Karpas-422 (cell line): ENCODE measurements around the gene S1PR3. TPM values are rescaled to one million over a fixed set of nuclear protein-coding genes. Genes with fewer than 3 reads are reported as not detected.

ENCODE experiments used
- DNase-seq: peaks from one replicate; pipeline ENCODE4 v3.0.0-alpha.2; 2015
- H2AFZ ChIP-seq: fragments of 200-600 bp; sonication (generic); 2 replicates; pipeline ENCODE4 v1.6.1; 2014; ENCODE audit warnings: antibody characterized with exemption, low read length, mixed read lengths
- H3K27ac ChIP-seq: fragments of 200-600 bp; sonication (generic); 2 replicates; pipeline ENCODE4 v1.5.1; 2014; ENCODE audit warnings: mild to moderate bottlenecking, low read length, moderate library complexity
- H3K27me3 ChIP-seq: fragments of 200-600 bp; sonication (generic); 2 replicates; pipeline ENCODE4 v1.6.1; 2014; ENCODE audit warnings: low read length, mixed read lengths
- H3K36me3 ChIP-seq: fragments of 200-600 bp; sonication (generic); 2 replicates; pipeline ENCODE4 v1.6.1; 2014; ENCODE audit warnings: low read length, mixed read lengths; ENCODE audit not compliant: insufficient read depth
- H3K4me1 ChIP-seq: fragments of 200-600 bp; sonication (generic); 2 replicates; pipeline ENCODE4 v1.6.1; 2014; ENCODE audit warnings: mild to moderate bottlenecking, low read length, mixed read lengths
- H3K4me2 ChIP-seq: fragments of 200-600 bp; sonication (generic); 2 replicates; pipeline ENCODE4 v1.6.1; 2014; ENCODE audit warnings: low read length, low read depth, mild to moderate bottlenecking; ENCODE audit not compliant: poor library complexity, severe bottlenecking
- H3K4me3 ChIP-seq: fragments of 200-600 bp; sonication (generic); 2 replicates; pipeline ENCODE4 v1.5.1; 2014; ENCODE audit warnings: mild to moderate bottlenecking, antibody characterized with exemption, low read length, mixed read lengths
- H3K79me2 ChIP-seq: fragments of 200-600 bp; sonication (generic); 2 replicates; pipeline ENCODE4 v1.6.1; 2014; ENCODE audit warnings: mild to moderate bottlenecking, low read length, mixed read lengths
- H3K9ac ChIP-seq: fragments of 200-600 bp; sonication (generic); 2 replicates; pipeline ENCODE4 v1.6.0; 2014; ENCODE audit warnings: low read length
- H3K9me2 ChIP-seq: fragments of 200-600 bp; sonication (generic), shearing (Covaris generic); replicated peaks from 2 replicates; pipeline ENCODE4 v1.6.0; 2014; ENCODE audit warnings: mild to moderate bottlenecking, low read length, moderate library complexity; ENCODE audit not compliant: insufficient read depth
- H3K9me3 ChIP-seq: fragments of 300-700, 200-600 bp; sonication (generic); 2 replicates; pipeline ENCODE4 v1.6.1; 2014; ENCODE audit warnings: low read length, mixed read lengths
- H4K20me1 ChIP-seq: fragments of 200-600 bp; sonication (generic); 2 replicates; pipeline ENCODE4 v1.6.1; 2014; ENCODE audit warnings: mild to moderate bottlenecking, antibody characterized with exemption, low read length, low read depth; ENCODE audit not compliant: insufficient read depth
- total RNA-seq: library from RNA; depleted of rRNA; stranded (reverse); fragments of >200 nt; shearing (Covaris generic); gene quantifications from 2 replicates; pipeline ENCODE4 v1.2.3, GENCODE V29; 2014; ENCODE audit warnings: low replicate concordance

S1PR3 gene
- total RNA-seq, 1 experiment from 2014 or later: not detected

GRCh38 chr9:88990729-88991065 lies 571 bp upstream of the S1PR3 start:
- H3K4me2 ChIP-seq: no peak overlapping the region
- DNase-seq: no peak
- H3K79me2 ChIP-seq: no peaks in the 10 kb centered on the region
- H3K9me2 ChIP-seq: no peaks in the 10 kb centered on the region
- H3K27me3 ChIP-seq: no peaks in the 10 kb centered on the region
- no peaks in the 10 kb centered on the region for H3K36me3 ChIP-seq
- peaks cover 2% of the 10 kb centered on the region; the same call in 1 of the 2 replicates for H3K4me1 ChIP-seq
- H2AFZ ChIP-seq: no peak overlapping the region
- H3K9ac ChIP-seq: no peak overlapping the region
- H3K27ac ChIP-seq: no peak overlapping the region
- H4K20me1 ChIP-seq: no peaks in the 10 kb centered on the region
- no peaks in the 10 kb centered on the region for H3K9me3 ChIP-seq
- no peak overlapping the region for H3K4me3 ChIP-seq

GRCh38 chr9:88992556-88992955 lies 1.3 kb downstream of the S1PR3 start:
- no peak overlapping the region for H3K4me2 ChIP-seq
- H3K36me3 ChIP-seq: no peaks in the 10 kb centered on the region
- H4K20me1 ChIP-seq: no peaks in the 10 kb centered on the region
- H3K4me3 ChIP-seq: no peak overlapping the region
- no peak overlapping the region for H2AFZ ChIP-seq
- no peaks in the 10 kb centered on the region for H3K79me2 ChIP-seq
- no peak overlapping the region for H3K27ac ChIP-seq
- no peaks in the 10 kb centered on the region for H3K9me2 ChIP-seq
- no peaks in the 10 kb centered on the region for H3K9me3 ChIP-seq
- peaks cover 2% of the 10 kb centered on the region; the same call in 1 of the 2 replicates for H3K4me1 ChIP-seq
- no peak overlapping the region for H3K9ac ChIP-seq
- no peaks in the 10 kb centered on the region for H3K27me3 ChIP-seq
- DNase-seq: no peak

GRCh38 chr9:88993327-88993726 lies 2.1 kb downstream of the S1PR3 start:
- Histone ChIP-seq H3K9me2 (no peaks in the 10 kb centered on the region), H3K79me2 (no peaks in the 10 kb centered on the region)

GRCh38 chr9:88993871-88994460 lies 2.7 kb downstream of the S1PR3 start:
- H3K36me3 ChIP-seq: no peaks in the 10 kb centered on the region
- H3K27me3 ChIP-seq: no peaks in the 10 kb centered on the region
- no peaks in the 10 kb centered on the region for H3K9me3 ChIP-seq
- no peak overlapping the region for H3K27ac ChIP-seq
- no peaks in the 10 kb centered on the region for H3K9me2 ChIP-seq
- H3K4me3 ChIP-seq: no peak overlapping the region
- H3K4me2 ChIP-seq: no peak overlapping the region
- H3K79me2 ChIP-seq: no peaks in the 10 kb centered on the region
- peaks cover 2% of the 10 kb centered on the region; the same call in 1 of the 2 replicates for H3K4me1 ChIP-seq
- H2AFZ ChIP-seq: no peak overlapping the region
- H3K9ac ChIP-seq: no peak overlapping the region
- no peak for DNase-seq
- H4K20me1 ChIP-seq: no peaks in the 10 kb centered on the region

More at GRCh38 chr9:88993327-88993726, 2.1 kb downstream of the S1PR3 start:
- Histone ChIP-seq H3K4me3 (no peak overlapping the region), H3K27ac (no peak overlapping the region), H3K4me2 (no peak overlapping the region), H3K9ac (no peak overlapping the region), H2AFZ (no peak overlapping the region), H3K27me3 (no peaks in the 10 kb centered on the region), H3K36me3 (no peaks in the 10 kb centered on the region), H4K20me1 (no peaks in the 10 kb centered on the region), H3K9me3 (no peaks in the 10 kb centered on the region), H3K4me1 (peaks cover 2% of the 10 kb centered on the region; the same call in 1 of the 2 replicates)
- no peak for DNase-seq

- Histone ChIP-seq H3K4me3 (no peak overlapping the region), H3K9me3 (no peaks in the 10 kb centered on the region), H3K27me3 (no peaks in the 10 kb centered on the region), H3K9ac (no peak overlapping the region), H3K4me2 (no peak overlapping the region), H3K9me2 (no peaks in the 10 kb centered on the region), H3K4me1 (peaks cover 2% of the 10 kb centered on the region; the same call in 1 of the 2 replicates), H3K79me2 (no peaks in the 10 kb centered on the region), H3K27ac (no peak overlapping the region), H2AFZ (no peak overlapping the region), H3K36me3 (no peaks in the 10 kb centered on the region), H4K20me1 (no peaks in the 10 kb centered on the region)
- DNase-seq: no peak
Measured at GRCh38 chr9:88994469-88995199, 3.4 kb downstream of the S1PR3 start.

- Histone ChIP-seq H3K9me2 (no peaks in the 10 kb centered on the region), H3K27me3 (no peaks in the 10 kb centered on the region), H3K4me3 (no peak overlapping the region), H3K9me3 (no peaks in the 10 kb centered on the region), H4K20me1 (no peaks in the 10 kb centered on the region), H3K4me1 (peaks cover 2% of the 10 kb centered on the region; the same call in 1 of the 2 replicates), H3K27ac (no peak overlapping the region), H3K9ac (no peak overlapping the region), H2AFZ (no peak overlapping the region), H3K79me2 (no peaks in the 10 kb centered on the region), H3K4me2 (no peak overlapping the region), H3K36me3 (no peaks in the 10 kb centered on the region)
- no peak for DNase-seq
Measured at GRCh38 chr9:88995200-88995577, 3.9 kb downstream of the S1PR3 start.

- Histone ChIP-seq H3K79me2 (no peaks in the 10 kb centered on the region), H3K27ac (no peak overlapping the region), H4K20me1 (no peaks in the 10 kb centered on the region), H3K4me3 (no peak overlapping the region), H3K9me2 (no peaks in the 10 kb centered on the region), H3K9ac (no peak overlapping the region), H3K36me3 (no peaks in the 10 kb centered on the region), H3K27me3 (no peaks in the 10 kb centered on the region), H3K4me1 (peaks cover 2% of the 10 kb centered on the region; the same call in 1 of the 2 replicates), H2AFZ (no peak overlapping the region), H3K4me2 (no peak overlapping the region), H3K9me3 (no peaks in the 10 kb centered on the region)
- no peak for DNase-seq
Measured at GRCh38 chr9:88995627-88996026, 4.4 kb downstream of the S1PR3 start.

GRCh38 chr9:88996046-88996920 lies 5.0 kb downstream of the S1PR3 start:
- Histone ChIP-seq H3K9me2 (no peaks in the 10 kb centered on the region), H3K27ac (no peak overlapping the region), H3K27me3 (no peaks in the 10 kb centered on the region), H3K36me3 (no peaks in the 10 kb centered on the region), H3K79me2 (no peaks in the 10 kb centered on the region), H4K20me1 (no peaks in the 10 kb centered on the region), H3K9me3 (no peaks in the 10 kb centered on the region), H3K4me2 (no peak overlapping the region), H2AFZ (no peak overlapping the region), H3K4me1 (peaks cover 2% of the 10 kb centered on the region; the same call in 1 of the 2 replicates), H3K4me3 (no peak overlapping the region), H3K9ac (no peak overlapping the region)
- no peak for DNase-seq
